Measurements from ENCODE around the gene TRPM4.

TRPM4 gene

DNA sequence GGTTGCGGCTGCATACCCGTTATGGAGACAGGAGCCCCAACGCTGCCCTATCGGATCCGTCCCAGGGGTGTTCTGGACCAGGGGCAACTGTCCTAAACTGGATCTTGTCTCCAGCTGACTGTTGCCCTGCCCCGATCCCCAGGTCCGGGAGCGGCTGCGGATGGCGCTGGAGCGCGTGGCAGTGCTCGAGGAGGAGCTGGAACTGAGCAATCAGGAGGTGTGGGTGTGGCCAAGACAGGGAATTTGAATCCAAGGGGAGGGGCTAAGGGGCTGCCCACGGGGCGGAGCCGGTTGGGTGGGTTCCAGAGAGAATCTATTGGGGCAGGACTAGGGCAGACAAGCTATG, 28.4 kb upstream of the TRPM4 start:
- H3K27ac ChIP-seq, result peak overlapping the region; percentile 60
- TF ChIP-seq, protein P1, sequence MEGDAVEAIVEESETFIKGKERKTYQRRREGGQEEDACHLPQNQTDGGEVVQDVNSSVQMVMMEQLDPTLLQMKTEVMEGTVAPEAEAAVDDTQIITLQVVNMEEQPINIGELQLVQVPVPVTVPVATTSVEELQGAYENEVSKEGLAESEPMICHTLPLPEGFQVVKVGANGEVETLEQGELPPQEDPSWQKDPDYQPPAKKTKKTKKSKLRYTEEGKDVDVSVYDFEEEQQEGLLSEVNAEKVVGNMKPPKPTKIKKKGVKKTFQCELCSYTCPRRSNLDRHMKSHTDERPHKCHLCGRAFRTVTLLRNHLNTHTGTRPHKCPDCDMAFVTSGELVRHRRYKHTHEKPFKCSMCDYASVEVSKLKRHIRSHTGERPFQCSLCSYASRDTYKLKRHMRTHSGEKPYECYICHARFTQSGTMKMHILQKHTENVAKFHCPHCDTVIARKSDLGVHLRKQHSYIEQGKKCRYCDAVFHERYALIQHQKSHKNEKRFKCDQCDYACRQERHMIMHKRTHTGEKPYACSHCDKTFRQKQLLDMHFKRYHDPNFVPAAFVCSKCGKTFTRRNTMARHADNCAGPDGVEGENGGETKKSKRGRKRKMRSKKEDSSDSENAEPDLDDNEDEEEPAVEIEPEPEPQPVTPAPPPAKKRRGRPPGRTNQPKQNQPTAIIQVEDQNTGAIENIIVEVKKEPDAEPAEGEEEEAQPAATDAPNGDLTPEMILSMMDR (conservative IDR thresholded peaks at IDR 0.05), result no peak
- no peak for TF ChIP-seq ZFX (IDR thresholded peaks at IDR 0.05)

GRCh38 chr19:49130325-49130724, 27.3 kb upstream of the TRPM4 start:
- H3K27ac ChIP-seq, result no peak overlapping the region
- no peak for TF ChIP-seq ZFX (IDR thresholded peaks at IDR 0.05)
- TF ChIP-seq, protein P1 (conservative IDR thresholded peaks at IDR 0.05), result no peak

GRCh38 chr19:49132974-49133609, 24.5 kb upstream of the TRPM4 start:
- H3K27ac ChIP-seq, result no peak overlapping the region
- TF ChIP-seq, protein P1 (conservative IDR thresholded peaks at IDR 0.05), result no peak
- no peak for TF ChIP-seq ZFX (IDR thresholded peaks at IDR 0.05)

GRCh38 chr19:49133621-49134454, 23.8 kb upstream of the TRPM4 start:
- no peak for TF ChIP-seq ZFX (IDR thresholded peaks at IDR 0.05)
- TF ChIP-seq, protein P1 (conservative IDR thresholded peaks at IDR 0.05), result no peak
- peak overlapping the region; percentile 45 for H3K27ac ChIP-seq

GRCh38 chr19:49135686-49136085, 21.9 kb upstream of the TRPM4 start:
- peak overlapping the region; percentile 46 for H3K27ac ChIP-seq
- TF ChIP-seq ZFX (IDR thresholded peaks at IDR 0.05), result no peak
- TF ChIP-seq, protein P1 (conservative IDR thresholded peaks at IDR 0.05), result no peak

- no peak overlapping the region for H3K27ac ChIP-seq
- no peak for TF ChIP-seq ZFX (IDR thresholded peaks at IDR 0.05)
- TF ChIP-seq, protein P1 (conservative IDR thresholded peaks at IDR 0.05), result no peak
These were observed 20.8 kb upstream of the TRPM4 start for GRCh38 chr19:49136771-49137171.

- TF ChIP-seq, protein P1 (conservative IDR thresholded peaks at IDR 0.05), result no peak
- TF ChIP-seq ZFX (IDR thresholded peaks at IDR 0.05), result no peak
- H3K27ac ChIP-seq, result no peak overlapping the region
These were observed 16.6 kb upstream of the TRPM4 start for GRCh38 chr19:49140951-49141350.

Measured in C4-2B (cell line).